ENCODE measurements around the gene PPP2CA. TPM values are rescaled to one million over a fixed set of nuclear protein-coding genes. Genes with fewer than 3 reads are reported as not detected.

PPP2CA gene
- total RNA-seq, 1 experiment from 2014 or later = 184 TPM

DNA sequence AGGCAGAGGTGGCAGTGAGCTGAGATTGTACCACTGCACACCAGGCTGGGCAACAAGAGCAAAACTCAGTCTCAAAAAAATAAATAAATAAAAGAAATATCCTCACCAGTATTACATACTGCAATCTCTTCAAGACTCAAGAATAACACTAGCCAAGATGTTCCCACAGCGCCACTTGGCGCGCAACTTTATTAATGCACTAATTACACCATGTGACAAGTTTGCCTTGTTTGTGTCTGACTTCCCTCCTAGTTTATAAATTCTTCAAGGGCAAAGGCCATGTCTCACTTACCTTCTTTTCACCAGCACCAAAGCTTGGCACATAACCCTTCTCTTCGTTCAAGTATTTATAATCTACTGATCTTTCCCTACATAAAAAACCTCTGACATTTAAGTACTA is 53.9 kb downstream of the PPP2CA start:
- Histone ChIP-seq H3K27me3 (ENCODE audit: control insufficient read depth, insufficient read depth, low read length) (no peaks in the 10 kb centered on the region), H3K27ac (ENCODE audit: low read length) (no peak overlapping the region), H3K36me3 (ENCODE audit: control insufficient read depth, insufficient read depth, low read length) (peaks cover 29% of the 10 kb centered on the region), H3K4me3 (ENCODE audit: low read depth in 2 of 2, low read length in 2 of 2) (no peak overlapping the region), H3K4me1 (ENCODE audit: control insufficient read depth, insufficient read depth, low read length) (peaks cover 15% of the 10 kb centered on the region), H3K9me3 (ENCODE audit: control insufficient read depth, insufficient read depth, low read depth, low read length) (no peaks in the 10 kb centered on the region)
- intact Hi-C loops (cut with micrococcal nuclease; ENCODE audit: unreplicated experiment) (no loop called here), in situ Hi-C loops (cut with HindIII; ENCODE audit: low pct_unique_long_range_greater_than_20kb, low sequenced_read_pairs) (no loop called here)
- no TSS peak for BruUV-seq (replicated peaks)
- no peak for ATAC-seq
- DNase-seq (ENCODE audit: low read depth, low spot score) = no peak
- ChIA-PET POLR2A (no interaction called here), CTCF (interaction anchor here (0.6 to 0.9 kb wide), 2 partner anchors 132 to 175 kb away, joined by 3 to 5 read pairs; no protein-coding TSS in a partner anchor)
- TF ChIP-seq TCF7L2 (IDR thresholded peaks at IDR 0.05; ENCODE audit: low read depth, low read length) (no peak), SIN3A (IDR thresholded peaks at IDR 0.05; ENCODE audit: borderline replicate concordance, insufficient read depth, low read depth, low read length) (no peak), POLR2AphosphoS5 (IDR thresholded peaks at IDR 0.05; ENCODE audit: low read depth, low read length) (no peak)
- TF ChIP-seq, protein P1, sequence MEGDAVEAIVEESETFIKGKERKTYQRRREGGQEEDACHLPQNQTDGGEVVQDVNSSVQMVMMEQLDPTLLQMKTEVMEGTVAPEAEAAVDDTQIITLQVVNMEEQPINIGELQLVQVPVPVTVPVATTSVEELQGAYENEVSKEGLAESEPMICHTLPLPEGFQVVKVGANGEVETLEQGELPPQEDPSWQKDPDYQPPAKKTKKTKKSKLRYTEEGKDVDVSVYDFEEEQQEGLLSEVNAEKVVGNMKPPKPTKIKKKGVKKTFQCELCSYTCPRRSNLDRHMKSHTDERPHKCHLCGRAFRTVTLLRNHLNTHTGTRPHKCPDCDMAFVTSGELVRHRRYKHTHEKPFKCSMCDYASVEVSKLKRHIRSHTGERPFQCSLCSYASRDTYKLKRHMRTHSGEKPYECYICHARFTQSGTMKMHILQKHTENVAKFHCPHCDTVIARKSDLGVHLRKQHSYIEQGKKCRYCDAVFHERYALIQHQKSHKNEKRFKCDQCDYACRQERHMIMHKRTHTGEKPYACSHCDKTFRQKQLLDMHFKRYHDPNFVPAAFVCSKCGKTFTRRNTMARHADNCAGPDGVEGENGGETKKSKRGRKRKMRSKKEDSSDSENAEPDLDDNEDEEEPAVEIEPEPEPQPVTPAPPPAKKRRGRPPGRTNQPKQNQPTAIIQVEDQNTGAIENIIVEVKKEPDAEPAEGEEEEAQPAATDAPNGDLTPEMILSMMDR (IDR thresholded peaks at IDR 0.05) = no peak

DNA sequence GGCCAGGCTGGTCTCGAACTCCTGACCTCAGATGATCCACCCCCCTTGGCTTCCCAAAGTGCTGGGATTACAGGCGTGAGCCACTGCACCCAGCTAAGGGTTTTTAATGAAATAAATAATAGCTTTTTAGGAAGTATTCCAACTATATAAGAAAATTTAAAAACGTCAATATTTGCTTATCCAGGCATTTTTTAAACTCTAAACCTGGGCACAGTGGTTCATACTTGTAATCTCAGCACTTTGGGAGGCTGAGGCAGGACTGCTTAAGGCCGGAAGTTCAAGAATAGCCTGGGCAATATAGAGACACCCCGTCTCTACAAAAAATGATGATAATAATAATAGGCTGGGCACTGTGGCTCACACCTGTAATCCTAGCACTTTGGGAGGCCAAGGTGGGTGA is 63.3 kb downstream of the PPP2CA start:
- Histone ChIP-seq H3K27me3 (ENCODE audit: control insufficient read depth, insufficient read depth, low read length) (no peaks in the 10 kb centered on the region), H3K27ac (ENCODE audit: low read length) (no peak overlapping the region), H3K36me3 (ENCODE audit: control insufficient read depth, insufficient read depth, low read length) (peaks cover 38% of the 10 kb centered on the region), H3K4me1 (ENCODE audit: control insufficient read depth, insufficient read depth, low read length) (no peaks in the 10 kb centered on the region), H3K9me3 (ENCODE audit: control insufficient read depth, insufficient read depth, low read depth, low read length) (peaks cover 16% of the 10 kb centered on the region), H3K4me3 (ENCODE audit: low read depth in 2 of 2, low read length in 2 of 2) (no peak overlapping the region)
- no TSS peak for BruUV-seq (replicated peaks)
- ChIA-PET CTCF (no interaction called here), POLR2A (interaction anchor here (0.6 kb wide), 1 partner anchor 484 kb away, joined by 5 read pairs; no protein-coding TSS in a partner anchor)
- intact Hi-C loops (cut with micrococcal nuclease; ENCODE audit: unreplicated experiment) (no loop called here), in situ Hi-C loops (cut with HindIII; ENCODE audit: low pct_unique_long_range_greater_than_20kb, low sequenced_read_pairs) (no loop called here)
- TF ChIP-seq, protein P1 (IDR thresholded peaks at IDR 0.05) = no peak
- TF ChIP-seq POLR2AphosphoS5 (IDR thresholded peaks at IDR 0.05; ENCODE audit: low read depth, low read length) (no peak), TCF7L2 (IDR thresholded peaks at IDR 0.05; ENCODE audit: low read depth, low read length) (no peak), SIN3A (IDR thresholded peaks at IDR 0.05; ENCODE audit: borderline replicate concordance, insufficient read depth, low read depth, low read length) (no peak)
- TF ChIP-seq, protein P2, sequence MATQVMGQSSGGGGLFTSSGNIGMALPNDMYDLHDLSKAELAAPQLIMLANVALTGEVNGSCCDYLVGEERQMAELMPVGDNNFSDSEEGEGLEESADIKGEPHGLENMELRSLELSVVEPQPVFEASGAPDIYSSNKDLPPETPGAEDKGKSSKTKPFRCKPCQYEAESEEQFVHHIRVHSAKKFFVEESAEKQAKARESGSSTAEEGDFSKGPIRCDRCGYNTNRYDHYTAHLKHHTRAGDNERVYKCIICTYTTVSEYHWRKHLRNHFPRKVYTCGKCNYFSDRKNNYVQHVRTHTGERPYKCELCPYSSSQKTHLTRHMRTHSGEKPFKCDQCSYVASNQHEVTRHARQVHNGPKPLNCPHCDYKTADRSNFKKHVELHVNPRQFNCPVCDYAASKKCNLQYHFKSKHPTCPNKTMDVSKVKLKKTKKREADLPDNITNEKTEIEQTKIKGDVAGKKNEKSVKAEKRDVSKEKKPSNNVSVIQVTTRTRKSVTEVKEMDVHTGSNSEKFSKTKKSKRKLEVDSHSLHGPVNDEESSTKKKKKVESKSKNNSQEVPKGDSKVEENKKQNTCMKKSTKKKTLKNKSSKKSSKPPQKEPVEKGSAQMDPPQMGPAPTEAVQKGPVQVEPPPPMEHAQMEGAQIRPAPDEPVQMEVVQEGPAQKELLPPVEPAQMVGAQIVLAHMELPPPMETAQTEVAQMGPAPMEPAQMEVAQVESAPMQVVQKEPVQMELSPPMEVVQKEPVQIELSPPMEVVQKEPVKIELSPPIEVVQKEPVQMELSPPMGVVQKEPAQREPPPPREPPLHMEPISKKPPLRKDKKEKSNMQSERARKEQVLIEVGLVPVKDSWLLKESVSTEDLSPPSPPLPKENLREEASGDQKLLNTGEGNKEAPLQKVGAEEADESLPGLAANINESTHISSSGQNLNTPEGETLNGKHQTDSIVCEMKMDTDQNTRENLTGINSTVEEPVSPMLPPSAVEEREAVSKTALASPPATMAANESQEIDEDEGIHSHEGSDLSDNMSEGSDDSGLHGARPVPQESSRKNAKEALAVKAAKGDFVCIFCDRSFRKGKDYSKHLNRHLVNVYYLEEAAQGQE (IDR thresholded peaks at IDR 0.05; ENCODE audit: insufficient read depth in 1 of 2, low read depth in 2 of 2, low read length in 1 of 2) = no peak
- ATAC-seq (no peak), DNase-seq (ENCODE audit: low read depth, low spot score) (no peak)
